Measurements from ENCODE around the gene METAP1D. TPM values are rescaled to one million over a fixed set of nuclear protein-coding genes. Genes with fewer than 3 reads are reported as not detected.
A peak's percentile ranks its signal among the peaks of the same experiment; 100 is the strongest.

METAP1D gene
- total and polyA plus RNA-seq, 4 donors = 3.3 to 7.1 (median 4.4) TPM

GRCh38 chr2:172095146-172095904, 95.6 kb downstream of the METAP1D start:
- Histone ChIP-seq H3K9me3 (ENCODE audit: control insufficient read depth in 4 of 4, low read length in 3 of 4) (peaks cover 0 to 2% (median 0%) of the 10 kb centered on the region in 4 donors), H3K9ac (ENCODE audit: low read depth in 1 of 2, low read length in 2 of 2) (no peak overlapping the region), H3K27me3 (ENCODE audit: control insufficient read depth in 4 of 4, insufficient read depth in 4 of 4, low read length in 3 of 4) (peaks cover 10 to 48% (median 24%) of the 10 kb centered on the region in 4 donors), H3K4me3 (ENCODE audit: low read depth in 1 of 3, low read length in 3 of 3) (peak overlapping the region in 1 of 3 donors; percentile 22), H3K27ac (ENCODE audit: low read depth in 1 of 2, low read length in 2 of 2) (no peak overlapping the region), H3K4me1 (ENCODE audit: control insufficient read depth in 4 of 4, insufficient read depth in 4 of 4, low read length in 3 of 4) (peaks cover 8 to 29% (median 21%) of the 10 kb centered on the region in 4 donors), H3K36me3 (ENCODE audit: control insufficient read depth in 4 of 4, insufficient read depth in 3 of 4, low read depth in 1 of 4, low read length in 3 of 4) (no peaks in the 10 kb centered on the region)
- no peak for DNase-seq (ENCODE audit: low spot score)
- TF ChIP-seq, protein P1, sequence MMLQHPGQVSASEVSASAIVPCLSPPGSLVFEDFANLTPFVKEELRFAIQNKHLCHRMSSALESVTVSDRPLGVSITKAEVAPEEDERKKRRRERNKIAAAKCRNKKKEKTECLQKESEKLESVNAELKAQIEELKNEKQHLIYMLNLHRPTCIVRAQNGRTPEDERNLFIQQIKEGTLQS (IDR thresholded peaks at IDR 0.05) = no peak
- WGBS = 5% methylated on average over 51 of the region's 51 CpGs

GRCh38 chr2:172095905-172096625, 96.3 kb downstream of the METAP1D start:
- no peak for DNase-seq (ENCODE audit: low spot score)
- 11% methylated on average over 40 of the region's 40 CpGs for WGBS
- TF ChIP-seq FOXA1 (IDR thresholded peaks at IDR 0.05) = no peak
- TF ChIP-seq HNF4G (IDR thresholded peaks at IDR 0.05) = no peak
- TF ChIP-seq EGR1 (IDR thresholded peaks at IDR 0.05; ENCODE audit: low read depth in 2 of 2) = no peak
- Histone ChIP-seq H3K27ac (ENCODE audit: low read depth in 1 of 2, low read length in 2 of 2) (no peak overlapping the region), H3K4me3 (ENCODE audit: low read depth in 1 of 3, low read length in 3 of 3) (no peak overlapping the region), H3K9me3 (ENCODE audit: control insufficient read depth in 4 of 4, low read length in 3 of 4) (peaks cover 0 to 2% (median 0%) of the 10 kb centered on the region in 4 donors), H3K9ac (ENCODE audit: low read depth in 1 of 2, low read length in 2 of 2) (no peak overlapping the region), H3K27me3 (ENCODE audit: control insufficient read depth in 4 of 4, insufficient read depth in 4 of 4, low read length in 3 of 4) (peaks cover 13 to 41% (median 24%) of the 10 kb centered on the region in 4 donors), H3K4me1 (ENCODE audit: control insufficient read depth in 4 of 4, insufficient read depth in 4 of 4, low read length in 3 of 4) (peaks cover 8 to 29% (median 22%) of the 10 kb centered on the region in 4 donors), H3K36me3 (ENCODE audit: control insufficient read depth in 4 of 4, insufficient read depth in 3 of 4, low read depth in 1 of 4, low read length in 3 of 4) (no peaks in the 10 kb centered on the region)

GRCh38 chr2:172096626-172097547, 97.1 kb downstream of the METAP1D start:
- H3K4me1 ChIP-seq (ENCODE audit: control insufficient read depth in 4 of 4, insufficient read depth in 4 of 4, low read length in 3 of 4) = peaks cover 13 to 37% (median 25%) of the 10 kb centered on the region in 4 donors
- no peak for TF ChIP-seq RXRA (IDR thresholded peaks at IDR 0.05)
- no peak for TF ChIP-seq JUND (IDR thresholded peaks at IDR 0.05)
- no peak for TF ChIP-seq HNF4A (conservative IDR thresholded peaks at IDR 0.05)
- no peak for TF ChIP-seq TAF1 (conservative IDR thresholded peaks at IDR 0.05)
- no peak for TF ChIP-seq NR2F2 (IDR thresholded peaks at IDR 0.05)
- TF ChIP-seq GABPA (IDR thresholded peaks at IDR 0.05 in 1 of 2, conservative IDR thresholded peaks at IDR 0.05 in 1 of 2) = no peak
- DNase-seq (ENCODE audit: low spot score) = no peak
- 5% methylated on average over 55 of the region's 55 CpGs for WGBS
- H3K27ac ChIP-seq (ENCODE audit: low read depth in 1 of 2, low read length in 2 of 2) = no peak overlapping the region
- no peak overlapping the region for H3K9ac ChIP-seq (ENCODE audit: low read depth in 1 of 2, low read length in 2 of 2)
- peaks cover 15 to 37% (median 22%) of the 10 kb centered on the region in 4 donors for H3K27me3 ChIP-seq (ENCODE audit: control insufficient read depth in 4 of 4, insufficient read depth in 4 of 4, low read length in 3 of 4)
- H3K36me3 ChIP-seq (ENCODE audit: control insufficient read depth in 4 of 4, insufficient read depth in 3 of 4, low read depth in 1 of 4, low read length in 3 of 4) = no peaks in the 10 kb centered on the region
- peaks cover 0 to 4% (median 0%) of the 10 kb centered on the region in 4 donors for H3K9me3 ChIP-seq (ENCODE audit: control insufficient read depth in 4 of 4, low read length in 3 of 4)
- no peak overlapping the region for H3K4me3 ChIP-seq (ENCODE audit: low read depth in 1 of 3, low read length in 3 of 3)

All from liver (tissue), 9 donors.